B cell (primary cell): ENCODE measurements around the gene LHPP. TPM values are rescaled to one million over a fixed set of nuclear protein-coding genes. Genes with fewer than 3 reads are reported as not detected.
A peak's percentile ranks its signal among the peaks of the same experiment; 100 is the strongest.

Experiments
- ATAC-seq: fragments of 200-7000 bp; cut with Tn5 transposase; one replicate; pipeline ENCODE4 v1.10.0; 2021; ENCODE audit warnings: low read depth, mild to moderate bottlenecking, moderate number of reproducible peaks, moderate library complexity
- CTCF ChIA-PET: fragments of 350-600 bp; sonication (Branson Sonifier 250); formaldehyde crosslinking; loops from one replicate; lab custom pipeline; 2021; ENCODE audit warnings: antibody characterized with exemption, inconsistent platforms; lab: Charles Lee
- POLR2A ChIA-PET: fragments of 350-600 bp; sonication (Branson Sonifier 250); formaldehyde crosslinking; loops from one replicate; lab custom pipeline; 2021; ENCODE audit warnings: antibody characterized with exemption; lab: Charles Lee
- DNase-seq: peaks from one replicate; pipeline ENCODE4 v3.0.0; 2013
- H2AFZ ChIP-seq: 2 replicates; pipeline ENCODE4 v1.6.1; 2012; ENCODE audit warnings: mild to moderate bottlenecking, low read depth, low read length; ENCODE audit not compliant: insufficient read depth, poor library complexity, severe bottlenecking
- H3K27ac ChIP-seq, 2 donors: 1 replicate in 1 of 2; 2 replicates in 1 of 2; pipeline ENCODE4 v1.5.1; 2012 to 2013; ENCODE audit warnings: low read length in 2 of 2, mild to moderate bottlenecking in 2 of 2, moderate library complexity in 1 of 2
- H3K27me3 ChIP-seq, 4 experiments: fragments of 200-600 bp in 1 of 4; sonication (generic) in 1 of 4; replicated peaks in 1 of 4; 1 replicate in 2 of 4; 2 replicates in 2 of 4; pipeline versions ENCODE4 v1.6.1 to v1.7.0; 2013 to 2016; ENCODE audit warnings: low read length in 3 of 4, mild to moderate bottlenecking in 2 of 4, mixed read lengths in 1 of 4, moderate library complexity in 1 of 4; ENCODE audit not compliant: insufficient read depth in 4 of 4, control insufficient read depth in 3 of 4; ENCODE audit errors: control extremely low read depth in 1 of 4
- H3K36me3 ChIP-seq, 2 experiments: replicated peaks in 1 of 2; 1 replicate in 1 of 2; 2 replicates in 1 of 2; pipeline versions ENCODE4 v1.6.1 to v1.7.1; 2013; ENCODE audit warnings: low read length in 1 of 2; ENCODE audit not compliant: insufficient read depth in 2 of 2, control insufficient read depth in 1 of 2; ENCODE audit errors: control extremely low read depth in 1 of 2, extremely low read depth in 1 of 2
- H3K4me1 ChIP-seq, 2 donors: fragments of 200-600 bp in 1 of 2; sonication (generic) in 1 of 2; 1 replicate in 1 of 2; 2 replicates in 1 of 2; pipeline versions ENCODE4 v1.5.1 to v1.6.1; 2013 to 2017; ENCODE audit warnings: low read length in 2 of 2; ENCODE audit not compliant: control insufficient read depth in 2 of 2, insufficient read depth in 2 of 2
- H3K4me2 ChIP-seq: replicated peaks from 2 replicates; pipeline ENCODE3; 2012; ENCODE audit warnings: mild to moderate bottlenecking, low read depth, low read length; ENCODE audit not compliant: poor library complexity, severe bottlenecking
- H3K4me3 ChIP-seq, 5 experiments: fragments of 200-600 bp in 1 of 5; sonication (generic) in 1 of 5; 1 replicate in 3 of 5; 2 replicates in 2 of 5; pipeline versions ENCODE4 v1.5.1 to v1.7.0; 2011 to 2016; ENCODE audit warnings: low read length in 4 of 5, mild to moderate bottlenecking in 4 of 5, low read depth in 2 of 5, control low read depth in 1 of 5, moderate library complexity in 1 of 5; ENCODE audit not compliant: insufficient read depth in 1 of 5; ENCODE audit errors: control extremely low read depth in 1 of 5, extremely low read depth in 1 of 5
- H3K79me2 ChIP-seq: fragments of 200-600 bp; sonication (generic); one replicate; pipeline ENCODE4 v1.6.0; 2016; ENCODE audit warnings: low read length; ENCODE audit not compliant: control insufficient read depth, insufficient read depth
- H3K9ac ChIP-seq: fragments of 200-600 bp; sonication (generic); 2 replicates; pipeline ENCODE4 v1.6.1; 2017; ENCODE audit warnings: mild to moderate bottlenecking, low read length, moderate library complexity
- H3K9me3 ChIP-seq, 3 donors: one replicate each; pipeline versions ENCODE4 v1.6.1 to v1.7.1; 2013; ENCODE audit warnings: low read length in 2 of 3; ENCODE audit not compliant: control insufficient read depth in 2 of 3, insufficient read depth in 1 of 3; ENCODE audit errors: control extremely low read depth in 1 of 3
- H4K20me1 ChIP-seq: 2 replicates; pipeline ENCODE4 v1.6.0; 2012; ENCODE audit warnings: mild to moderate bottlenecking, low read length; ENCODE audit not compliant: insufficient read depth, control insufficient read depth, poor library complexity, severe bottlenecking
- H3K27ac Mint-ChIP-seq: one replicate; pipeline ENCODE4 v1.8.0; 2021; ENCODE audit warnings: mixed read lengths
- H3K27me3 Mint-ChIP-seq: one replicate; pipeline ENCODE4 v1.8.0; 2021; ENCODE audit warnings: mixed read lengths
- H3K4me1 Mint-ChIP-seq: one replicate; pipeline ENCODE4 v1.8.0; 2021; ENCODE audit warnings: mixed read lengths
- H3K4me3 Mint-ChIP-seq: one replicate; pipeline ENCODE4 v1.8.0; 2021; ENCODE audit warnings: mixed read lengths
- H3K9me3 Mint-ChIP-seq: one replicate; pipeline ENCODE4 v1.8.0; 2022; ENCODE audit warnings: mixed read lengths; ENCODE audit not compliant: insufficient read depth
- CTCF ChIP-seq: fragments of 200-600 bp; IDR thresholded peaks from one replicate; pipeline ENCODE4 v1.8.0; 2022; ENCODE audit warnings: antibody characterized with exemption, mild to moderate bottlenecking
- EZH2 ChIP-seq: IDR thresholded peaks from 2 replicates; pipeline ENCODE4 v1.6.1; 2012; ENCODE audit warnings: borderline replicate concordance, low read depth, mild to moderate bottlenecking, moderate library complexity, low read length; ENCODE audit not compliant: insufficient read depth, poor library complexity, severe bottlenecking
- WGBS: methylation state at CpG from one replicate; pipeline ENCODE4 v1.1.5; 2013; ENCODE audit warnings: missing lambda C conversion rate; ENCODE audit not compliant: insufficient coverage; 5-methylcytosine and 5-hydroxymethylcytosine counted together
- intact Hi-C: fragments of 100-400 bp; cut with micrococcal nuclease; formaldehyde crosslinking; loops from one replicate; pipeline ENCODE4 v1.10.0; 2022
- polyA plus RNA-seq: library from polyadenylated mRNA; depleted of rRNA; stranded (reverse); fragments of >200 nt; gene quantifications from 2 replicates; pipeline ENCODE4 v1.2.3, GENCODE V29; 2012
- total RNA-seq, 2 donors: library from RNA; stranded (reverse); fragments of 120-200 nt in 1 of 2; gene quantifications; 1 replicate in 1 of 2; 2 replicates in 1 of 2; pipeline versions ENCODE4 v1.2.3 to v1.2.4, GENCODE V29; 2013 to 2022

The LHPP gene
- total and polyA plus RNA-seq, 2 donors (not counting 1 experiment from before 2014, with no cell fraction given), result 60.2 to 83.5 TPM

- H3K79me2 ChIP-seq, result peaks cover 35% of the 10 kb centered on the region
- intact Hi-C loops, result loop anchor here (10.0 kb wide), 1 partner anchor 123 kb away; the partner anchor contains the start of gene OAT
- peaks cover 84 to 99% of the 10 kb centered on the region in 2 donors for H3K4me1 ChIP-seq
- no peak overlapping the region for H3K9ac ChIP-seq
- TF ChIP-seq EZH2 (no peak), CTCF (no peak)
- Mint-ChIP-seq H3K4me1 (peaks cover 89% of the 10 kb centered on the region), H3K4me3 (peak overlapping the region; percentile 19), H3K27me3 (no peaks in the 10 kb centered on the region), H3K9me3 (no peaks in the 10 kb centered on the region), H3K27ac (peak overlapping the region; percentile 95)
- H3K27me3 ChIP-seq, result no peaks in the 10 kb centered on the region
- CTCF ChIA-PET, result interaction anchor here (0.8 to 19.7 kb wide), 14 partner anchors 8 to 209 kb away, joined by 3 to 415 read pairs (median 22); partner anchors contain the start of gene FAM53B
- no peaks in the 10 kb centered on the region for H3K36me3 ChIP-seq
- WGBS, result 77% methylated on average over 12 of the region's 13 CpGs
- no peak overlapping the region for H2AFZ ChIP-seq
- H3K9me3 ChIP-seq, result peaks cover 0 to 5% (median 0%) of the 10 kb centered on the region in 3 donors
- ATAC-seq, result no peak
- peak overlapping the region; percentile 46 for H3K4me2 ChIP-seq
- no peak for DNase-seq
- POLR2A ChIA-PET, result interaction anchor here (0.7 to 7.2 kb wide), 8 partner anchors 8 to 209 kb away, joined by 3 to 62 read pairs (median 5); no protein-coding TSS in a partner anchor
- peak overlapping the region; percentile 90 to 94 for H3K27ac ChIP-seq
- no peaks in the 10 kb centered on the region for H4K20me1 ChIP-seq
- H3K4me3 ChIP-seq, result no peak overlapping the region
Measured at GRCh38 chr10:124537891-124538290, 76.3 kb downstream of the LHPP start.

- H3K4me1 ChIP-seq, result peaks cover 87 to 99% of the 10 kb centered on the region in 2 donors
- H3K27me3 Mint-ChIP-seq, result no peaks in the 10 kb centered on the region
- no peaks in the 10 kb centered on the region for H3K9me3 Mint-ChIP-seq
- DNase-seq, result no peak
- H2AFZ ChIP-seq, result no peak overlapping the region
- WGBS, result 45% methylated on average over 6 of the region's 6 CpGs
- H3K9ac ChIP-seq, result no peak overlapping the region
- no peak overlapping the region for H3K4me3 ChIP-seq
- ATAC-seq, result no peak
- no peaks in the 10 kb centered on the region for H3K27me3 ChIP-seq
- peak overlapping the region; percentile 19 for H3K4me3 Mint-ChIP-seq
- peak overlapping the region; percentile 76 to 94 for H3K27ac ChIP-seq
- peak overlapping the region; percentile 46 for H3K4me2 ChIP-seq
- H3K4me1 Mint-ChIP-seq, result peaks cover 90% of the 10 kb centered on the region
- H3K9me3 ChIP-seq, result peaks cover 0 to 5% (median 0%) of the 10 kb centered on the region in 3 donors
- H4K20me1 ChIP-seq, result no peaks in the 10 kb centered on the region
- peak overlapping the region; percentile 95 for H3K27ac Mint-ChIP-seq
- TF ChIP-seq EZH2 (no peak), CTCF (no peak)
- H3K36me3 ChIP-seq, result no peaks in the 10 kb centered on the region
- H3K79me2 ChIP-seq, result peaks cover 33% of the 10 kb centered on the region
- ChIA-PET CTCF (interaction anchor here (0.8 to 19.7 kb wide), 18 partner anchors 9 to 208 kb away, joined by 3 to 415 read pairs (median 12); partner anchors contain the start of gene FAM53B), POLR2A (interaction anchor here (0.7 to 7.2 kb wide), 12 partner anchors 11 to 208 kb away, joined by 3 to 62 read pairs (median 6); no protein-coding TSS in a partner anchor)
- intact Hi-C loops, result loop anchor here (10.0 kb wide), 1 partner anchor 124 kb away; the partner anchor contains the start of gene OAT
Measured at GRCh38 chr10:124538706-124539105, 77.1 kb downstream of the LHPP start.
